HG03095 (cell line): ENCODE data around the gene LRRK2.
A peak's percentile ranks its signal among the peaks of the same experiment; 100 is the strongest.

Source experiments
- ATAC-seq: cut with Tn5 transposase; IDR thresholded peaks from one replicate; pipeline ENCODE4 v1.9.1; 2021; ENCODE audit warnings: moderate library complexity; ENCODE audit not compliant: unreplicated experiment

LRRK2 gene

DNA sequence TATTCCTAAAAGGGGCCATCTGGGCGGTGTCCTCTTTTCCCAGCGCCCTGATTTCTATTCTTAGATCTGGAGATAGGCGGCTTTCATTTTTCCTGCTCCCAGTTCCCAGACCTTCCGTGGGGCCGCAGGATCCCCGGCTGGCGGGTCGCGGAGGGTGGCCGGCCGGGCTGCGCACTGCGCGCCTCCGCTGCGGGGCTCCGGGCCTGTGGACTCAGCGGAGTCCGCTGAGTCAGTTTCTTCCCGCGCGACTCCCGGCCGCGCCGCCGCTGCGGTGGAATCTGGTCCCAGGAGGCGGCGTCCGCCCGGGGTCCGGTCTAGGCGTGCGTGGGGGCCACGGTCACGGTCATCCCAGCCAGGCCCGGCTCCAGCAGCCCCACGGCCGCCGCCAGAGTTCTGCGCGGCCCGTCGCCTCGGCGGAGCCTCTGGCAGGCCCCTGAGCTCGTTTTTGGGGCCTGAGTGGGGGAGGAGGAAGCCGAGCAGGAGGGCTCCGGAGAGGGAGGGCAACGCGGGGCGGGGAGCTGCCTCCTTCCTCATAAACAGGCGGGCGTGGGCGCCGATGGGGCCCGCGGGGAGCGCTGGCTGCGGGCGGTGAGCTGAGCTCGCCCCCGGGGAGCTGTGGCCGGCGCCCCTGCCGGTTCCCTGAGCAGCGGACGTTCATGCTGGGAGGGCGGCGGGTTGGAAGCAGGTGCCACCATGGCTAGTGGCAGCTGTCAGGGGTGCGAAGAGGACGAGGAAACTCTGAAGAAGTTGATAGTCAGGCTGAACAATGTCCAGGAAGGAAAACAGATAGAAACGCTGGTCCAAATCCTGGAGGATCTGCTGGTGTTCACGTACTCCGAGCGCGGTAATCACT lies at the start of gene LRRK2:
Gene LRRK2, plus strand, starts transcription at position 559 of the 853 bp plus-strand sequence. Its CDS starts 135 bp downstream, at position 694.
- ATAC-seq, result peak; percentile 46

DNA sequence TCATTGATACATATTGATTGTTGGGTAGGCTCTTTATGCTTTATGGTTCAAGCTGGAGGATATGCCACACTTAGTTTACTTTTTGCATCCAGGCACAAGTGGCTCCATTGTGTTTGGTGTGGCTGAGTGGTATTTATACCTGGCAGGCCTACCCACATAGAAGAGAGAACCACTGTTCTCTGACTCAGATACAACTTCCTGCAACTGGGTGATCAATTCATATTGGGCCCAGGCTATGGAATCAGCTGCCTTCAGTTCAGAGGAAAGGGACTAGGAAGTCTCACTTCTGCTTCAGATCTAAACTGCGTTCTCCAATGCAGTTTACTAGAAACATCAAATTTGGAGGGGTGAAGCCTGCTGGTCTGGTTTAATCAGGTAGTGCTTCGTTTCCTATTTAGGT lies 49.8 kb upstream of the LRRK2 start:
- no peak for ATAC-seq

DNA sequence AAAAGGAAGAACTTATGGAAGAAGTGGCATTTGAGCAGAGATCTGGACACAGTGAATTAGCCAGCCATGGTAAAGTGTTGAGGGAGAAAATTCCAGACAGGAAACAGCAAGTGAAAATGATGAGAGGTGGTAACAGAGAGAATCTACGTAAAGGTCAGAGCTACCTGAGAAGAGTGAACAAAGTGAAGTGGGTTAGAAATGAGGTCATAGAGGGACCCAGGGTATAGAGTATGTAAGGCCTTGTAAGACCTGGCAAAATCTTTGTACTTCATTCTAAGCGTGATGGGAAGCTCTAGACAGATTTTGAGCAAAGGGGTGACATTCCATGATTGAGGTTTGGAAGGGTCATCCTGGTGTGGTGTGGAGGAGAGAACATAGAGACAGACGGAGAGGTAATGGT lies 49.3 kb upstream of the LRRK2 start:
- no peak for ATAC-seq

DNA sequence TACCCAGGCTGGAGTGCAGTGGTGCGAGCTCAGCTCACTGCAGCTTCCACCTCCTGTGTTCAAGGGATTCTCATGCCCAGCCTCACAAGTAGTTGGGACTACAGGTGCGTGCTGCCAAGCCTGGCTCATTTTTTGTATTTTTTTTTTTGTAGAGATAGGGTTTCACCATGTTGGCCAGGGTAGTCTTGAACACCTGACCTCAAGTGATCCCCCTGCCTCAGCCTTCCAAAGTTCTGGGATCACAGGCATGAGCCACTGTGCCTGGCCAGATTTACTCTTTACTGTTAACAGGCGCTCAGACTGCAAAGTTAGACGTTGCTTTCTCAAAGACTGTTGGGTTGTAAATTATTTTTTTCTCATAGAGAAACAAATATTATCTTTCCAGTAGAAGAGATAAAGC lies 46.1 kb upstream of the LRRK2 start:
- ATAC-seq, result no peak

DNA sequence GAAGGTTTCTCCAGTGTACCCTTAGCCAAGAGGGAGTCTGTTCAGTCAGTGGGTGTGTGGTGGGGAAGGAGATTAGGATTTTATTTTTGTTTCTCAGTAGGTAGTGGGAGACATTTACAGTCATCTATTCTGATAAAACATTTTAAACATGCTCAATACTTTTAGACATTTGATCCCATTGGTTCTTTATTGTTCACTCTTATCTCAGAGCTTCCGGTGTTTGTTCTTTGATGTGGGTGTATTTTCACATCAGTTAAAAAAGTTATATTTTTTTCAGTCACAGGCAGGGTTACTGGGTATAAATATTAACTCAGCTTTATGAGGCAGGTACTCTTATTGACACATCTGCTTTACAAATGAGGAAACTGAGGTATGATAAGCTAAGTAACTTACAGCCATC lies 43.3 kb upstream of the LRRK2 start:
- ATAC-seq, result no peak

DNA sequence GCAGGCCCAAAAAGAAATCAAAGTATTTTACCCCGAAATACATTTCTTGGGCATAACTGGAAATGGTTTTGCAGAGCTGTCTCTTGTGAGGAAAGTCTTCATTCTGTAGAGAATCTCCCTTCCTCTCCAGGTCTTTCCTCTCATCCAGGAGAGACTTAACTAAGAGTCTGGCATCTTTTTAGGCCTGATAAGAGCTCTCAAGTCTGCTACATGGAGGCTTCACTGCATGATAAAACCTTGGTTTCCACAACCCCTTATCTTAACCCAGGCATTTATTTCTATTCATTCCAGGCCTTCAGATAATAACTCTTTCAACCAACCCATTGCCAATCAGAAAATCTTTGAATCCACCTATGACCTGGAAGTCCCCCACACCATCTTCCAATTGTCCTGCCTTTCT lies 41.1 kb upstream of the LRRK2 start:
- no peak for ATAC-seq

DNA sequence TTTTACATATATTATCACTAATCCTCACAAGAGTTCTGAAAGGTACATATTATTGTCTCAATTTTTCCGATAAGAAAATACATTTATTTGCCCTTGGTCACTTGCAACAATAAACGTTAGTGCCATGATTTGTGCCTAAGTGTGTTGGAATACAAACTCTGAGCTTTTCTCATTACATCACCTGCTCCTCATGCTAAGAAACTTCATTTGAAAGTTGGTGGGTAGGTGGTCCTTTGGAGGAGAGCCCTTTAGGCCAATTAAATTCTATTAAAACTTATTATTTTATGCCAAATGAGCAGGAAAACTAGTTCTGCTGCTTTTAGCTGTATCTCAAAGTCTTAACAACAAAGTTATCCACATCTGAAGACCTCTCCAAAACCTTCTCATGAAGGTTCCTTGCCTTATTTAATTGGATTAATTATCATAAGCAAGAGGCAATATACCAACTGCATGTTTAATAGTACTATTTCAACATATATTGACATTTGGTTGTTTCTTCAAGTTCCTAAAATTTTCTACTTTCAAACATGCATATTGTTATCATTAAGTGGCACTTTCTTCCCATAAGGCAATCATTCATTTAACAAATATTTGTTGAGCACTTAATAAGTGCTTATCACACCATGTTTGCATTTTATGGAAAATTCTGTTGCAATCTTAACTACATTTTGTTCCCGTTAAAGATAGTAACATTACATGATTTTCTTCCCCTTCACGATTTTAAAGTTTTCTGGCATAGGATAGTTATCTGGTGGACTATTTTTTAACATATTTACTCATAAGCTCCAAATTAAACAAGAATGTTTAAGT lies 40.1 kb upstream of the LRRK2 start:
- no peak for ATAC-seq

DNA sequence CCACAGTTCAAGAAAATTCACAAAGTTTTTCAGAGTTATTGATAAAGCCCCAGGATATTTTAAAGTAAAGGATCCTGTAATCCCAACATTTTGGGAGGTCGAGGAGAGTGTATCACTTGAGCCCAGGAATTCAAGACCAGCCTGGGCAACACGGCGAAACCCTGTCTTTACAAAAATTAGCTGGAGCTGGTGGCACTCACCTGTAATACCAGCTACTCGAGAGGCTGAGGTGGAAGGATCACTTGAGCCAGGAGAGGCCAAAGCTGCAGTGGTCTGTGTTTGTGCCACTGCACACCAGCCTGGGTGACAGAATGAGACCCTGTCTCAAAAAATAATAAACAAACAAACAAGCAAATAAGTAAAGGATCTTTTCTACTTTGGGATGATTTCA lies 39.5 kb upstream of the LRRK2 start:
- no peak for ATAC-seq

DNA sequence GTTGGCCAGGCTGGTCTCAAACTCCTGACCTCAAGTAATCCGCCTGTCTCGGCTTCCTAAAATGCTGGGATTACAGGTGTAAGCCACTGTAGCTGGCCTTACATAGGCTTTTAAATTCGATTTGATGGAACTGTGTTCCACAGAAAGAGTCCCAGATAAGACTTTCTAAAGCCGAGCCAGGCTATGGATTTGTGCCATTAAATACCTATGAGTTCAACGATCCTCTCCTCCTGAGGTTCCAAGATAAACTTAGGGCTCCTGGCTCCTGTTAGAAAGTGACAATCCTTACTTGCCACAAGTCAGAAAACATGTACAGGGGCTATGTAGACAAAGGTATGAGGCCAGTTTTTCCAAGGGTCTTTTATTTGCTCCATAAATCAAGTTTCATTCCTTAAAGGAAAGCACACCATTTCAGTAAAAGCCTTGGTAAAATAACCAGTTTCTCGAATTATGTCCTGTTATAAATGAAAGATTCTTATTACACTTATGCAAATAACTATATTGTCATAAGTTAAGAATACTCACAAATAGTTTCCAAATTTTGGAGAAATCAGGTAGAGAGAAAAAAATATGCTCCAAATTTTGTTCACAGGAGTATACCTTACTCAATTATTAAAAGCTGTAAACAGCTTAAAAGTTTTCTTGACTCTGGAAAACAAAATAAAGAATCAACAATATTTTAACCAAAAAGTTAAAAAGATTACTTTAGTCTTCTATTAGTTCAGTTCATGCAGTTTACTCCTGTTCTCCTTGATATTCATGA lies 36.1 kb upstream of the LRRK2 start:
- ATAC-seq, result no peak

DNA sequence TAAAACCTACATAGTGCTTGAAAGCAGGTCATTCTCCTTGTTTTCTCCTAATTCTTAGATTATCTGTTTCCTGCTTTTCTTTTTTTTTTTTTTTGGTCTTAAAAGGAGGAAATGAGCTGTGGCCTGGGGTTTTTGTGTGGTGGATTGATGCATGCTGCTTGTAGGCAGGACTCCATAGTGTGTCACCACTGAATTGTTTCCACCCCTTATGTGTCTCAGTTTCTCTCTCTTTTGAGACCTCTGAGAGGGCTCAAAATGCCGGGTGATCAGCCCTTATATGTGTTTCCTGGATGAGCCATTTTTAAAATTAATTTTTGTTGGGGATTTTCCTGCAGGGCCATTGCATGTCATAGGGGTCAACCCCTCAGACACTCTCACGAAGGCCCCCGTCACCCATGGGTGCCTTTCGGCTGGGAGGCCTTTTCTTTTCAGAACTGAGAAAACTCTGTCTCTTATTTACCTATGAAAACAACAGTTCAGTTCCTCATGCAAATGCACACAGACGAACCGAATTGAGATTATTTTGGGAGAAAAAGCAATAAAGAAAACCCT lies 32.0 kb upstream of the LRRK2 start:
- ATAC-seq, result peak; percentile 99

DNA sequence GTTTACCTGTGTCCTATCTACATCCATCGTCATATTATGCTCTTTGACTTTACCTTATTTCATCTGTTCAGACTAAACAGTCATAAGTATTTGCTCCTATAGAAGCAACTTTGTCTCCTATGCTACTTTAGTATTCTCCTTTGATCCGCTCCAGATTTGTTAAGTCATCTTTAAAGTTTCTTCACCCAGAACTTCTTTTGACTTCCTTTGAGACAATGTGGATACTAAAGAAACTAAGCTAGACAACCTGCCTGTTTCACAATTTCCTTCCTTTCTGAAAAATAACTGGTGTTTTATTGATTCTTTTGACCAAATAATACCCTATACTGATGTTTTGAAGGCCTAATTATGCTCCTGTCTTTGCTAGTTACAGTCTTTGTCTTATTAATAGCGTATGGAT lies 30.0 kb upstream of the LRRK2 start:
- no peak for ATAC-seq

DNA sequence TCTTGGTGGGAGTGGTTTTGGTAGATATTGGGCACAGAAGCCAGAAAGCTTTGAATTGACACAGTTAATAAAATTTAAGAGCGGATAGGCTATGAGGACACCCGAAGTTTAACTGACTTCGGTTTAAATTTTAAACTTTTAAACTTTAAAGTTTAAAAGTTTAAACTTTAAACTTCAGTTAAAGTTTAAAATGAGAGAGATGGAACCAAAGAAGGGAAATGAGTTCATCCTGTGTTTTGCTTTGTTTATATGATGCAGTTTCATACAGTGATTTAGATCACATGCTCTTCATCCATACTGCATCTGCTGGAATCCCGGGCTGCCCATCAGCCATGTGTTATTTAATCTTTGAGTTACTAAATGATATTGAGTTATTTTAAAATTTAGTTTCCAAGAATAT lies 27.2 kb upstream of the LRRK2 start:
- ATAC-seq, result no peak

DNA sequence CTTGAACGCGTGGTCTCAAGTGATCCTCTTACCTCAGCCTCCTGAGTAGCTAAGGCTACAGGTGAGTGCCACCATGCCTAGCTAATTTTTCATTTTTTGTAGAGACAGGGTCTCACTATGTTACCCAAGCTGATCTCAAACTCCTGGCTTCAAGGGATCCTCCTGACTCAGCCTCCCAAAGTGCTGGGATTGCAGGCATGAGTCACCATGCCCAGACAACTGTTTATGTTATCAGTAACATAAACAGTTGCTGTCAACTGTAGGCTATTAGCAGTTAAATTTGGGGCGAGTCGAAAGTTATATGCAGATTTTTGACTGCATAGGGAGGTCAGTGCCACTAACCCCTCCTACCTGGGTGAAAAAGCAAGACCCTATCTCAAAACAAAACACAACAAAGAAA lies 26.2 kb upstream of the LRRK2 start:
- ATAC-seq, result no peak

DNA sequence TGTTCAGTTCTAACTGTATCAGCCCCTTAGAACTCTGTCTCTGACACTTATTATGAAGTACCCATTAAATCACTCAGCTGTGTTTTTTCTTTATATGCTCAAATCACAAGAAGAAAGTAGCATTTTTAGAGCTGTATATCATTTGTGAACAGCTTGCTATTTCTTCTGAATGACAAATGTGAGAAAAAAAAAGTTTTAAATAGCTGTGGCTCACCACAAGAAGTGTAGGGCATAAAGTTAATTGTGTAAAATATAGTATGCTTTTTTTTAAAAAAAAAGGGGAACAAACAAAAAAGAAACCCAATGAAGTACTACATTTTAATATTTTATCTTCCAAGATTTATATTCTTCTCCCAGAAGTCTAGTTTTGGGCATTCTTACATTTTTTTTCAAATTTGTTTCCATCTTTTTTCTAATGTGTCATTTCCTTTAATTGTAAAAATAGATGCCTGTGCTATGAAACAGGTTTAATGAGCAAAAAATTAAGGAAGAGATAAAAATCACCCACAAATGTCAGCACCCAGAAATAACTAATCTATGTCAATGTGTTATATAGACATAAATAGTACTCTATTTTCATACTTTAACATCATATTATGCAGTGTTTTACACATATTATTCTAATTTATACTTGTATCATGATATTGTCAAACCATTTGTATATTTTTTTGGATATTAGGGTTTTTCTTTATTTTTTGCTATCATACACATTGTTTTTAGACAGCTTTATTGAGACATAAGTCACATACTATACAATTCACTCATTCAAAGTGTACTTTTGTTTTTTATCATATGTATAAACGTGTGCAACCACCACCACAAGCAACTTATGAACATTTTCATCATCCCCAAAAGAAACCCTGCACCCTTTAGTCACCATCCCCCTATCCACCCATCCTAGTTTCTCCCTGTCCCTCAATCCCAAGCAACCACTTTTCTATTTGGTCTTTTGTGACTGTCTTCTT lies 22.4 kb upstream of the LRRK2 start:
- ATAC-seq, result no peak

DNA sequence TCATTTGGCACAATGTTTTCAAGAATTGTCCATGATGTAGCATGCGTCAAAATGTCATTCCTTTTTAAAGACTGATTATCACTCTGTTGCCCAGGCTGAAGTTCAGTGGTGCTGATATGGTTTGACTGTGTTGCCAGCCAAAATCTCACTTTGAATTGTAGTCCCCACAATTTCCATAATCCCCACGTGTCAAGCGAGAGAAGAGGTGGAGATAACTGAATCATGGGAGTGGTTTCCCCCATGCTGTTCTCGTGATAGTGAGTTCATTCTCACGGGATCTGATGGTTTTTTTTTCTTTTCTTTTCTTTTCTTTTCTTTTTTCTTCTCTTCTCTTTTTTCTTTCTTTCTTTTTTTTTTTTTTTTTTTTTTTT lies 21.8 kb upstream of the LRRK2 start:
- no peak for ATAC-seq

DNA sequence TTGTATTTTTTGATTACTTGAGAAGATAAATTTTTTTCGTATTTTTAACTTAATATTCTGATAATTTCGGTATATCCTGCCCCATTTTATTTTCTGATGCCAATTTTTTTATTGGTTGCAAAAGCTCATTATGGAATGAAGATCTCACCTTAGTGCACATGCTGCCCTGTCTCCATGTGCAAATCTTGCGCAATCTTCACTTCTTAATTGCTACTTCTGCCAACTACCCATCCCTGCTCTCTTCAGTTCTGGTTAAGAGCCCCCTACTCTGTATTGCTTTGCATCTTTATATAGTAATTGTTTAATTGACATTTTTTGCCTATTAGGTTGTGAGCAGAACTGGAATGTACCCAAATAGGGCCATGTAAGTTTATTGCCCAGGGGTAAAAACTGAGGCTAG lies 20.5 kb upstream of the LRRK2 start:
- ATAC-seq, result no peak

DNA sequence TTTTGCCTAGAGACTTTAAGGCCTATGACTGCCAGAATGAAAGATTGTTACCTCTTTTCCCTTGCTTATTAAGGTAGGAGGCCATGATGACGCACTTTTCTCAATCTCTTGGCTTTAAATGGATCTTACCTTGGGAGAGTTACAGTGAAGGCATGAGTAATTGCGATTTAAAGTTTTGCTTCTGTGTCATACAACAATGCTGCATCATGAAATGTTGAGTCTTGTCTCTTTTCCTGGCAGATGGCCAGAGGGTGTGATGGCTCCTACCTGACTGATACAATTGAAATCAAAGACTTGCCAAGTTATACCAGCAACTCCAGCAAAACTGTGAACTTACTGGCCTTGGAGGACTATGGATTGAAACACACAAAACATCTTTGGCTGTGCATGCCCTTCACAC lies 17.2 kb upstream of the LRRK2 start:
- ATAC-seq, result no peak

DNA sequence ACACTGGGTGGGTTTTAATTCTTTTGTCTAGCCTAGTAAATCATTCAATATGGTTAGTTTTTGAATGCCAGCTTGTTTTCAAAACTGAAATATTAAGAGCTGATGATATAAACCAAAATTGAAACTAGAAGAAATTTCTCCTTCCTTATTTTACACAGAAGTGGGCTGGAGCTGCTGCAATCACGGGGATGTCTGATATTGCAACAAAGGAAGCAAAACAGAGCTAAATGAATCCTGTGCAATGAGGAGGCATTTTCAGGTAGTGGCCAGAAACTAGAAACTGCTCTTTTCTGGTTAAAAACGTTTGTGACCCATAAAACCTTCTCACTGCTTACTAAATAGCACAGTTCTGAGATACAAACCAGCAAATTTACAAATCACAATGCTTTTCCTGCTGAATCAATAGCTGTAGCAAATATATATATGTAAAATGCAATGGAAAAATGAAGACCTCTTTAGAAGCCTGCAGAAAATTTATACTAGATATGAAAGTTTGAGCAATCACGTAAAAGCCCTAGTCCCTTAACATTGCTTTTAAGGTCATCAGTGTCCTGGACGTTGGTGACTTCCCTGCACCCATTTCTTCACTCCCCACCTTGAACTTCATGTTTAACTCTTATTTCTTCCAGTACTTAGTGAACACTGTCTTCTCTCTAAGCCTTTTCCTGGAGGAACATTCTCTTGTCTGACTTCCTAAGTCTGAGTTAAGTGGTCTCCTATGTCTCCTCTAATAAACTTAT lies 15.9 kb upstream of the LRRK2 start:
- ATAC-seq, result peak; percentile 89

DNA sequence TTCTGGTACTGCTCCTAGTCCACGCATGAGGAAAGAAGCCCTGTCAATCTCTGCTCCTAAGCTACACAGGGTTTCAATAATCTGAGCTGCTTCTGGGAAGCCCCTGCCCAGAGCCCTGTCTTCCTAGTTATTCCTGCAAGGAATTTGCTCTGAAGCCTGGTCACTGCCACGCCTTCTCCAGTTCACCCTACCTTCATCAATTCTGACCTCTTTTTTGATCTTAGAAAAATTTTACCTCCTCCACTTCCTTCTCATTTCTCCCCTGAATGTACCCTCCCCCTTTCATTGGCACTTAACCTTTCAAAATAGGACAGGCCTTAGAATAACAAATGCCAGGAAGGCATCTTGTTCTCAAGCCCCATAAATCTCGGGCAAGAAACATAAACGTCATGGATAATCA lies 14.9 kb upstream of the LRRK2 start:
- ATAC-seq, result no peak
